ENCODE measurements around the gene CTNNBL1.

The CTNNBL1 gene

GRCh38 chr20:37885042-37885441 is 191.2 kb downstream of the CTNNBL1 start:
- Histone ChIP-seq H3K4me3 (no peak overlapping the region), H3K9ac (no peak overlapping the region), H3K36me3 (no peaks in the 10 kb centered on the region), H3K4me2 (no peak overlapping the region), H3K9me3 (replicated peaks in 1 of 11) (no peaks in the 10 kb centered on the region), H3K4me1 (peaks cover 0 to 7% (median 0%) of the 10 kb centered on the region in 10 experiments; a peak in 8 of 20 replicates), H4K20me1 (peaks cover 0 to 5% (median 0%) of the 10 kb centered on the region in 11 experiments; a peak in 1 of 22 replicates), H3K27ac (no peak overlapping the region), H3K27me3 (no peaks in the 10 kb centered on the region)
- TF ChIP-seq Cebpa-rat (IDR thresholded peaks at IDR 0.05) = no peak

- no peak overlapping the region for H3K4me2 ChIP-seq
- peaks cover 0 to 3% (median 0%) of the 10 kb centered on the region in 10 experiments; a peak in 8 of 20 replicates for H3K4me1 ChIP-seq
- H3K9me3 ChIP-seq (replicated peaks in 1 of 11) = no peaks in the 10 kb centered on the region
- peaks cover 0 to 5% (median 0%) of the 10 kb centered on the region in 11 experiments; a peak in 1 of 22 replicates for H4K20me1 ChIP-seq
- H3K27me3 ChIP-seq = no peaks in the 10 kb centered on the region
- H3K4me3 ChIP-seq = no peak overlapping the region
- H3K27ac ChIP-seq = no peak overlapping the region
- TF ChIP-seq Cebpa-rat (IDR thresholded peaks at IDR 0.05) = no peak
- no peaks in the 10 kb centered on the region for H3K36me3 ChIP-seq
- H3K9ac ChIP-seq = no peak overlapping the region
Observed at GRCh38 chr20:37885593-37886503, 192.0 kb downstream of the CTNNBL1 start.

- no peak overlapping the region for H3K4me2 ChIP-seq
- H3K4me1 ChIP-seq = no peaks in the 10 kb centered on the region; a peak in 1 of 20 replicates
- no peaks in the 10 kb centered on the region for H3K36me3 ChIP-seq
- TF ChIP-seq Cebpa-rat (IDR thresholded peaks at IDR 0.05) = no peak
- peaks cover 0 to 5% (median 0%) of the 10 kb centered on the region in 11 experiments; a peak in 1 of 22 replicates for H4K20me1 ChIP-seq
- H3K9ac ChIP-seq = no peak overlapping the region
- no peaks in the 10 kb centered on the region for H3K27me3 ChIP-seq
- no peak overlapping the region for H3K27ac ChIP-seq
- no peak overlapping the region for H3K4me3 ChIP-seq
- H3K9me3 ChIP-seq (replicated peaks in 1 of 11) = no peaks in the 10 kb centered on the region
Observed at GRCh38 chr20:37886851-37887297, 193.0 kb downstream of the CTNNBL1 start.

- Histone ChIP-seq H3K27ac (no peak overlapping the region), H3K9ac (no peak overlapping the region), H3K27me3 (no peaks in the 10 kb centered on the region), H3K9me3 (replicated peaks in 1 of 11) (no peaks in the 10 kb centered on the region), H3K4me2 (no peak overlapping the region), H3K36me3 (no peaks in the 10 kb centered on the region), H3K4me1 (peaks cover 0 to 4% (median 0%) of the 10 kb centered on the region in 10 experiments; a peak in 3 of 20 replicates), H3K4me3 (no peak overlapping the region), H4K20me1 (no peaks in the 10 kb centered on the region; a peak in 1 of 22 replicates)
- no peak for TF ChIP-seq Cebpa-rat (IDR thresholded peaks at IDR 0.05)
Observed at GRCh38 chr20:37888641-37889040, 194.8 kb downstream of the CTNNBL1 start.

GRCh38 chr20:37890108-37890507 is 196.3 kb downstream of the CTNNBL1 start:
- peaks cover 0 to 11% (median 7%) of the 10 kb centered on the region in 10 experiments; a peak in 11 of 20 replicates for H3K4me1 ChIP-seq
- no peak overlapping the region for H3K4me3 ChIP-seq
- no peaks in the 10 kb centered on the region; a peak in 2 of 22 replicates for H4K20me1 ChIP-seq
- H3K9me3 ChIP-seq (replicated peaks in 1 of 11) = no peaks in the 10 kb centered on the region
- H3K36me3 ChIP-seq = no peaks in the 10 kb centered on the region
- no peak for TF ChIP-seq Cebpa-rat (IDR thresholded peaks at IDR 0.05)
- no peaks in the 10 kb centered on the region for H3K27me3 ChIP-seq
- H3K9ac ChIP-seq = no peak overlapping the region
- no peak overlapping the region for H3K4me2 ChIP-seq
- H3K27ac ChIP-seq = no peak overlapping the region

GRCh38 chr20:37890643-37891042 is 196.8 kb downstream of the CTNNBL1 start:
- no peak for TF ChIP-seq Cebpa-rat (IDR thresholded peaks at IDR 0.05)
- Histone ChIP-seq H3K9ac (no peak overlapping the region), H3K4me1 (peaks cover 0 to 11% (median 7%) of the 10 kb centered on the region in 10 experiments; a peak in 11 of 20 replicates), H3K4me3 (no peak overlapping the region), H4K20me1 (no peaks in the 10 kb centered on the region; a peak in 2 of 22 replicates), H3K27ac (no peak overlapping the region), H3K9me3 (replicated peaks in 1 of 11) (no peaks in the 10 kb centered on the region), H3K4me2 (no peak overlapping the region), H3K36me3 (no peaks in the 10 kb centered on the region), H3K27me3 (no peaks in the 10 kb centered on the region)

- no peak overlapping the region for H3K4me3 ChIP-seq
- TF ChIP-seq Cebpa-rat (IDR thresholded peaks at IDR 0.05) = no peak
- no peak overlapping the region for H3K27ac ChIP-seq
- no peaks in the 10 kb centered on the region; a peak in 1 of 22 replicates for H4K20me1 ChIP-seq
- no peaks in the 10 kb centered on the region for H3K27me3 ChIP-seq
- H3K36me3 ChIP-seq = no peaks in the 10 kb centered on the region
- no peaks in the 10 kb centered on the region for H3K9me3 ChIP-seq (replicated peaks in 1 of 11)
- H3K9ac ChIP-seq = no peak overlapping the region
- H3K4me1 ChIP-seq = peaks cover 0 to 11% (median 7%) of the 10 kb centered on the region in 10 experiments; a peak in 11 of 20 replicates
- H3K4me2 ChIP-seq = no peak overlapping the region
Observed at GRCh38 chr20:37892001-37892400, 198.2 kb downstream of the CTNNBL1 start.

GRCh38 chr20:37893566-37894241 is 199.9 kb downstream of the CTNNBL1 start:
- Histone ChIP-seq H3K9ac (no peak overlapping the region), H3K4me3 (no peak overlapping the region), H3K27me3 (no peaks in the 10 kb centered on the region), H3K36me3 (no peaks in the 10 kb centered on the region), H4K20me1 (peaks cover 0 to 3% (median 0%) of the 10 kb centered on the region in 11 experiments; a peak in 1 of 22 replicates), H3K9me3 (replicated peaks in 1 of 11) (no peaks in the 10 kb centered on the region), H3K27ac (no peak overlapping the region), H3K4me1 (peaks cover 0 to 11% (median 7%) of the 10 kb centered on the region in 10 experiments; a peak in 11 of 20 replicates), H3K4me2 (peak overlapping the region in 4 of 11 experiments; percentile 10 to 20 (median 16); a peak in 5 of 22 replicates)
- TF ChIP-seq Cebpa-rat (IDR thresholded peaks at IDR 0.05) = no peak

- Histone ChIP-seq H3K4me1 (peaks cover 0 to 11% (median 7%) of the 10 kb centered on the region in 10 experiments; a peak in 11 of 20 replicates), H3K27ac (no peak overlapping the region), H3K9me3 (replicated peaks in 1 of 11) (no peaks in the 10 kb centered on the region), H3K9ac (0 out of 22 replicates have a peak overlapping the region, but pooled peaks of 1 of the 11 experiments have one; percentile 2), H3K27me3 (no peaks in the 10 kb centered on the region), H3K4me2 (peak overlapping the region in 5 of 11 experiments; percentile 4 to 20 (median 15); a peak in 5 of 22 replicates), H3K36me3 (no peaks in the 10 kb centered on the region), H3K4me3 (no peak overlapping the region), H4K20me1 (peaks cover 0 to 3% (median 0%) of the 10 kb centered on the region in 11 experiments; a peak in 2 of 22 replicates)
- TF ChIP-seq Cebpa-rat (IDR thresholded peaks at IDR 0.05) = no peak
Observed at GRCh38 chr20:37894454-37894853, 200.6 kb downstream of the CTNNBL1 start.
